Activated CD4-positive, alpha-beta T cell treated with anti-CD3 and anti-CD28 coated beads, Interleukin-10, Interleukin-2, amounts not matched to agents 100 ng/mL and 50 ng/mL, durations not matched to agents 16 hours and 8 hours (primary cell): ENCODE measurements around the gene PLXNA4.
A peak's percentile ranks its signal among the peaks of the same experiment; 100 is the strongest.

Experiments
- DNase-seq: peaks from one replicate; pipeline ENCODE4 v3.0.0-alpha.2; 2020

PLXNA4 gene

GRCh38 chr7:132532281-132532680, 44.0 kb downstream of the PLXNA4 start:
- DNase-seq, result no peak

- DNase-seq, result no peak
Measured at GRCh38 chr7:132531562-132531961, 44.7 kb downstream of the PLXNA4 start.

- no peak for DNase-seq
Measured at GRCh38 chr7:132528695-132529094, 47.6 kb downstream of the PLXNA4 start.

GRCh38 chr7:132527467-132528410, 48.5 kb downstream of the PLXNA4 start:
- no peak for DNase-seq

- DNase-seq, result peak; percentile 44
Measured at GRCh38 chr7:132526111-132526740, 50.0 kb downstream of the PLXNA4 start.

- no peak for DNase-seq
Measured at GRCh38 chr7:132521423-132521822, 54.8 kb downstream of the PLXNA4 start.

GRCh38 chr7:132520591-132521280, 55.5 kb downstream of the PLXNA4 start:
- no peak for DNase-seq

- no peak for DNase-seq
Measured at GRCh38 chr7:132519936-132520335, 56.3 kb downstream of the PLXNA4 start.

- DNase-seq, result no peak
Measured at GRCh38 chr7:132518839-132519173, 57.5 kb downstream of the PLXNA4 start.

- peak; percentile 14 for DNase-seq
Measured at GRCh38 chr7:132518102-132518838, 58.0 kb downstream of the PLXNA4 start.

- no peak for DNase-seq
Measured at GRCh38 chr7:132516042-132516840, 60.0 kb downstream of the PLXNA4 start.

- DNase-seq, result no peak
Measured at GRCh38 chr7:132515181-132515580, 61.1 kb downstream of the PLXNA4 start.

- DNase-seq, result no peak
Measured at GRCh38 chr7:132514430-132514829, 61.8 kb downstream of the PLXNA4 start.

- no peak for DNase-seq
Measured at GRCh38 chr7:132511921-132512320, 64.3 kb downstream of the PLXNA4 start.

GRCh38 chr7:132511387-132511786, 64.9 kb downstream of the PLXNA4 start:
- DNase-seq, result no peak

GRCh38 chr7:132509643-132510042, 66.6 kb downstream of the PLXNA4 start:
- DNase-seq, result no peak

GRCh38 chr7:132508724-132509353, 67.4 kb downstream of the PLXNA4 start:
- no peak for DNase-seq

GRCh38 chr7:132504852-132505251, 71.4 kb downstream of the PLXNA4 start:
- no peak for DNase-seq

GRCh38 chr7:132504071-132504470, 72.2 kb downstream of the PLXNA4 start:
- no peak for DNase-seq

GRCh38 chr7:132503415-132503814, 72.9 kb downstream of the PLXNA4 start:
- DNase-seq, result no peak

GRCh38 chr7:132501956-132502355, 74.3 kb downstream of the PLXNA4 start:
- DNase-seq, result no peak
